ENCODE data around the gene PSMD3. TPM values are rescaled to one million over a fixed set of nuclear protein-coding genes. Genes with fewer than 3 reads are reported as not detected.

PSMD3 gene
- total and polyA plus RNA-seq, 9 donors, result 67.6 to 110 (median 94.3) TPM

Other genes starting within 250 kb of the PSMD3 start
- 0.40 TPM for gene GRB7, start 242.9 kb upstream of the PSMD3 start, total RNA-seq
- 1 to 10 TPM in 2 of 8 donors, under 1 TPM in 6; 0.15 to 3.0 (median 0.61) TPM for gene GRB7, start 242.9 kb upstream of the PSMD3 start, polyA plus RNA-seq (ENCODE audit: insufficient read depth in 1 of 8, insufficient read length in 8 of 8, low replicate concordance in 1 of 8)
- gene IKZF3, start 116.5 kb upstream of the PSMD3 start, total RNA-seq, result 0.18 TPM
- under 1 TPM; 0.09 to 0.38 (median 0.15) TPM for gene IKZF3, start 116.5 kb upstream of the PSMD3 start, polyA plus RNA-seq (ENCODE audit: insufficient read depth in 1 of 8, insufficient read length in 8 of 8, low replicate concordance in 1 of 8)
- not detected for gene ZPBP2, start 112.6 kb upstream of the PSMD3 start, total RNA-seq
- gene ZPBP2, start 112.6 kb upstream of the PSMD3 start, polyA plus RNA-seq (ENCODE audit: insufficient read depth in 1 of 8, insufficient read length in 8 of 8, low replicate concordance in 1 of 8), result under 1 TPM in 1 of 8 donors, not detected in 7; 0.09 TPM
- gene GSDMB, start 62.2 kb upstream of the PSMD3 start, total RNA-seq, result 5.2 TPM
- 10 to 100 TPM in 3 of 8 donors, 1 to 10 TPM in 5; 3.9 to 13.7 (median 8.6) TPM for gene GSDMB, start 62.2 kb upstream of the PSMD3 start, polyA plus RNA-seq (ENCODE audit: insufficient read depth in 1 of 8, insufficient read length in 8 of 8, low replicate concordance in 1 of 8)
- 55.6 TPM for gene ORMDL3, start 53.2 kb upstream of the PSMD3 start, total RNA-seq
- 10 to 100 TPM; 32.7 to 49.8 (median 37.6) TPM for gene ORMDL3, start 53.2 kb upstream of the PSMD3 start, polyA plus RNA-seq (ENCODE audit: insufficient read depth in 1 of 8, insufficient read length in 8 of 8, low replicate concordance in 1 of 8)
- not detected for gene LRRC3C, start 53.1 kb upstream of the PSMD3 start, total RNA-seq
- gene LRRC3C, start 53.1 kb upstream of the PSMD3 start, polyA plus RNA-seq (ENCODE audit: insufficient read depth in 1 of 8, insufficient read length in 8 of 8, low replicate concordance in 1 of 8), result under 1 TPM in 1 of 8 donors, not detected in 7; 0.18 TPM
- gene GSDMA, start 17.8 kb upstream of the PSMD3 start, total RNA-seq, result 0.22 TPM
- gene GSDMA, start 17.8 kb upstream of the PSMD3 start, polyA plus RNA-seq (ENCODE audit: insufficient read depth in 1 of 8, insufficient read length in 8 of 8, low replicate concordance in 1 of 8), result under 1 TPM in 7 of 8 donors, not detected in 1; 0.09 to 0.24 (median 0.16) TPM
- gene CSF3, start 34.6 kb downstream of the PSMD3 start, total RNA-seq, result 0.13 TPM
- gene CSF3, start 34.6 kb downstream of the PSMD3 start, polyA plus RNA-seq (ENCODE audit: insufficient read depth in 1 of 8, insufficient read length in 8 of 8, low replicate concordance in 1 of 8), result under 1 TPM in 7 of 8 donors, not detected in 1; 0.09 to 0.54 (median 0.20) TPM
- 29.3 TPM for gene MED24, start 73.6 kb downstream of the PSMD3 start, total RNA-seq
- 10 to 100 TPM; 56.1 to 80.7 (median 67.1) TPM for gene MED24, start 73.6 kb downstream of the PSMD3 start, polyA plus RNA-seq (ENCODE audit: insufficient read depth in 1 of 8, insufficient read length in 8 of 8, low replicate concordance in 1 of 8)
- gene THRA, start 82.2 kb downstream of the PSMD3 start, total RNA-seq, result 57.3 TPM
- 10 to 100 TPM; 58.3 to 75.2 (median 66.2) TPM for gene THRA, start 82.2 kb downstream of the PSMD3 start, polyA plus RNA-seq (ENCODE audit: insufficient read depth in 1 of 8, insufficient read length in 8 of 8, low replicate concordance in 1 of 8)
- gene NR1D1, start 119.8 kb downstream of the PSMD3 start, total RNA-seq, result 1.7 TPM
- 1 to 10 TPM; 2.0 to 5.6 (median 4.9) TPM for gene NR1D1, start 119.8 kb downstream of the PSMD3 start, polyA plus RNA-seq (ENCODE audit: insufficient read depth in 1 of 8, insufficient read length in 8 of 8, low replicate concordance in 1 of 8)
- 81.7 TPM for gene MSL1, start 141.2 kb downstream of the PSMD3 start, total RNA-seq
- 100 to 1,000 TPM in 6 of 8 donors, 10 to 100 TPM in 2; 94.0 to 124 (median 105) TPM for gene MSL1, start 141.2 kb downstream of the PSMD3 start, polyA plus RNA-seq (ENCODE audit: insufficient read depth in 1 of 8, insufficient read length in 8 of 8, low replicate concordance in 1 of 8)
- gene CASC3, start 159.7 kb downstream of the PSMD3 start, total RNA-seq, result 35.0 TPM
- 10 to 100 TPM; 53.5 to 69.7 (median 59.5) TPM for gene CASC3, start 159.7 kb downstream of the PSMD3 start, polyA plus RNA-seq (ENCODE audit: insufficient read depth in 1 of 8, insufficient read length in 8 of 8, low replicate concordance in 1 of 8)
- 2.4 TPM for gene RAPGEFL1, start 196.7 kb downstream of the PSMD3 start, total RNA-seq
- gene RAPGEFL1, start 196.7 kb downstream of the PSMD3 start, polyA plus RNA-seq (ENCODE audit: insufficient read depth in 1 of 8, insufficient read length in 8 of 8, low replicate concordance in 1 of 8), result 10 to 100 TPM in 1 of 8 donors, 1 to 10 TPM in 7; 5.2 to 10.3 (median 6.5) TPM
- 4.6 TPM for gene WIPF2, start 238.5 kb downstream of the PSMD3 start, total RNA-seq
- 10 to 100 TPM; 11.0 to 18.0 (median 14.6) TPM for gene WIPF2, start 238.5 kb downstream of the PSMD3 start, polyA plus RNA-seq (ENCODE audit: insufficient read depth in 1 of 8, insufficient read length in 8 of 8, low replicate concordance in 1 of 8)

Measured in muscle of leg (tissue), 9 donors.